Measurements from ENCODE around the gene OSER1. TPM values are rescaled to one million over a fixed set of nuclear protein-coding genes. Genes with fewer than 3 reads are reported as not detected.

Gene OSER1
- total RNA-seq, 1 donor from 2014 or later: 51.8 TPM

DNA sequence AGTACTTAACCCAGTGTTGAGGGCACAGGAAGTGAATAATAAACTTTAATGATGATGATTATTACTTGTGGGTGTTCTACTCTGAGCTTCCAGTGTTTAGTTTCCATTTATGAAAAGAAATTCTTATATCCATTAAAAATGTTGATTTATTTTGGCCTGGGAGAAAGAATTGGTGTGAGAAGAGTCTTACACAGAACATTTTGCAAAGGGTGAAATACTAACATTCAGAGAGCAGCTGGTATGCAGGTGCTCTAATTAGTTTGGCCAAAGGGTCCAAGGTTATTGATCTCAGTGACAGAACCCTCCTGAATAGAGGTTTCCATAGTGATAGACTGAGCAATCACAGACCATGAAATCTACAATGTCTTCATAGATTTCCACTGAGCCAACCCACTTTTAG lies 4.4 kb downstream of the OSER1 start:
- Mint-ChIP-seq H3K36me3 (peaks cover 8% of the 10 kb centered on the region), H3K27me3 (ENCODE audit: insufficient read depth, low read depth) (peaks cover 3% of the 10 kb centered on the region), H3K9me3 (no peaks in the 10 kb centered on the region), H3K4me1 (peaks cover 35% of the 10 kb centered on the region), H3K4me3 (no peak overlapping the region), H3K27ac (peak overlapping the region; percentile 75)
- no peak overlapping the region for H2AFZ ChIP-seq (replicated peaks)
- H3K79me2 ChIP-seq (ENCODE audit: low read depth): peaks cover 90% of the 10 kb centered on the region
- DNase-seq (ENCODE audit: low spot score): no peak
- H3K36me3 ChIP-seq: no peaks in the 10 kb centered on the region
- no peak overlapping the region for H3K9ac ChIP-seq
- peaks cover 13% of the 10 kb centered on the region for H3F3A ChIP-seq (ENCODE audit: low read depth)
- peaks cover 12% of the 10 kb centered on the region for H3K4me1 ChIP-seq
- no peak for TF ChIP-seq EZH2phosphoT487 (IDR thresholded peaks at IDR 0.05)
- TF ChIP-seq, protein P1, sequence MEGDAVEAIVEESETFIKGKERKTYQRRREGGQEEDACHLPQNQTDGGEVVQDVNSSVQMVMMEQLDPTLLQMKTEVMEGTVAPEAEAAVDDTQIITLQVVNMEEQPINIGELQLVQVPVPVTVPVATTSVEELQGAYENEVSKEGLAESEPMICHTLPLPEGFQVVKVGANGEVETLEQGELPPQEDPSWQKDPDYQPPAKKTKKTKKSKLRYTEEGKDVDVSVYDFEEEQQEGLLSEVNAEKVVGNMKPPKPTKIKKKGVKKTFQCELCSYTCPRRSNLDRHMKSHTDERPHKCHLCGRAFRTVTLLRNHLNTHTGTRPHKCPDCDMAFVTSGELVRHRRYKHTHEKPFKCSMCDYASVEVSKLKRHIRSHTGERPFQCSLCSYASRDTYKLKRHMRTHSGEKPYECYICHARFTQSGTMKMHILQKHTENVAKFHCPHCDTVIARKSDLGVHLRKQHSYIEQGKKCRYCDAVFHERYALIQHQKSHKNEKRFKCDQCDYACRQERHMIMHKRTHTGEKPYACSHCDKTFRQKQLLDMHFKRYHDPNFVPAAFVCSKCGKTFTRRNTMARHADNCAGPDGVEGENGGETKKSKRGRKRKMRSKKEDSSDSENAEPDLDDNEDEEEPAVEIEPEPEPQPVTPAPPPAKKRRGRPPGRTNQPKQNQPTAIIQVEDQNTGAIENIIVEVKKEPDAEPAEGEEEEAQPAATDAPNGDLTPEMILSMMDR (IDR thresholded peaks at IDR 0.05): no peak
- no peak overlapping the region for H3K4me3 ChIP-seq
- H3K9me3 ChIP-seq (ENCODE audit: low read depth): no peaks in the 10 kb centered on the region
- H3K4me2 ChIP-seq: no peak overlapping the region
- no peaks in the 10 kb centered on the region for H3K27me3 ChIP-seq
- H3K27ac ChIP-seq: no peak overlapping the region
- peaks cover 69% of the 10 kb centered on the region for H4K20me1 ChIP-seq (ENCODE audit: low read depth)

DNA sequence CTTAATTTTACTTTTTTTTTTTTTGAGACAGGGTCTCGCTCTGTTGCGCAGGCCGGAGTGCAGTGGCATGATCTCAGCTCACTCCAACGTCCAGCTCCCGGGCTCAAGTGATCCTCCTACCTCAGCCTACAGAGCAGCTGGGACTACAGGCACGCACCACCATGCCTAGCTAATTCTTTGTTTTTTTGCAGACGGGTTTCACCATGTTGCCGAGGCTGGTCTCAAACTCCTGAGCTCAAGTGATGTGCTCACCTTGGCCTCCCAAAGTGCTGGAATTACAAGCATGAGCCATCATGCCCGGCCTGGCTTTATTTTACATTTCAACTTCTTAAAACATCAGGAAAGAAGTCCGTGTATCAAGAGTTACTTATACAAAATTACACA lies 5.7 kb downstream of the OSER1 start:
- Mint-ChIP-seq H3K9me3 (no peaks in the 10 kb centered on the region), H3K4me1 (peaks cover 32% of the 10 kb centered on the region), H3K4me3 (no peak overlapping the region), H3K27me3 (ENCODE audit: insufficient read depth, low read depth) (no peaks in the 10 kb centered on the region), H3K36me3 (peaks cover 12% of the 10 kb centered on the region), H3K27ac (no peak overlapping the region)
- Histone ChIP-seq H3F3A (ENCODE audit: low read depth) (peaks cover 3% of the 10 kb centered on the region), H3K79me2 (ENCODE audit: low read depth) (peaks cover 91% of the 10 kb centered on the region), H3K4me1 (peaks cover 12% of the 10 kb centered on the region), H3K9ac (no peak overlapping the region), H3K4me2 (no peak overlapping the region), H3K27ac (no peak overlapping the region), H2AFZ (replicated peaks) (no peak overlapping the region), H3K9me3 (ENCODE audit: low read depth) (no peaks in the 10 kb centered on the region), H3K4me3 (no peak overlapping the region), H4K20me1 (ENCODE audit: low read depth) (peaks cover 73% of the 10 kb centered on the region), H3K36me3 (peaks cover 5% of the 10 kb centered on the region), H3K27me3 (no peaks in the 10 kb centered on the region)
- TF ChIP-seq EZH2 (IDR thresholded peaks at IDR 0.05) (no peak), EZH2phosphoT487 (IDR thresholded peaks at IDR 0.05) (no peak)
- TF ChIP-seq, protein P1 (IDR thresholded peaks at IDR 0.05): no peak
- no peak for DNase-seq (ENCODE audit: low spot score)

DNA sequence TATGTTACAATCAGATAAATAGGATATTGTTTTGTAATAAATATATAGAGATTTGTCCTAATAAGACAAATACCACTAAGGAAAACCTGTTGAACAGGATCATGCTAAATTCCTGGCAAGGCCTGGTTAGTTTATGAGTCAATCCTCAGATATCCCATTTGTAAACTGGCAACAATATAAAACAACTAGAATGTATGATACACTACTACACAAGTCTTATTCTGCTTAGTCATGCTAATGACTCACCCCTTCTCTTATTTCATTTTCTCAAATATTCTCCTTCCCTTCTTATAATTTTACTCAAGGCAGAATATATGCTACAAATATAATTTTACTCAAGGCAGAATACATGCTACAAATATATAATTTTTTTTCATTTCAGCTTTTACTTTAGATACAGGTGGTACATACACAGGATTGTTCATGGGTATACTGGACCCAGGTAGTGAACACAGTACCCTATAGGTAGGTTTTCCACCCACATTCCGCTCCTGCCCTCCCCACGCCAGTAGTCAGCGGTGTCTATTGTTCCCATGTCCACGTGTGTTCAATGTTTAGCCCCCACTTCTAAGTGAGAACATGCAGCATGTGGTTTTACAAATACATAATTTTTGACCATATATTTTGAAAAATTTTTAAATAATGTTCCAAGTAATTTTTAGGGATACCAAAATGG lies 6.3 kb downstream of the OSER1 start:
- Histone ChIP-seq H3K79me2 (ENCODE audit: low read depth) (peaks cover 86% of the 10 kb centered on the region), H3F3A (ENCODE audit: low read depth) (no peaks in the 10 kb centered on the region), H3K4me1 (peaks cover 12% of the 10 kb centered on the region), H2AFZ (replicated peaks) (no peak overlapping the region), H3K27me3 (no peaks in the 10 kb centered on the region), H3K9me3 (ENCODE audit: low read depth) (no peaks in the 10 kb centered on the region), H3K4me3 (no peak overlapping the region), H3K9ac (no peak overlapping the region), H3K4me2 (no peak overlapping the region), H3K27ac (no peak overlapping the region), H4K20me1 (ENCODE audit: low read depth) (peaks cover 73% of the 10 kb centered on the region), H3K36me3 (peaks cover 5% of the 10 kb centered on the region)
- no peaks in the 10 kb centered on the region for H3K9me3 Mint-ChIP-seq
- no peak overlapping the region for H3K27ac Mint-ChIP-seq
- no peak overlapping the region for H3K4me3 Mint-ChIP-seq
- peaks cover 27% of the 10 kb centered on the region for H3K4me1 Mint-ChIP-seq
- peaks cover 17% of the 10 kb centered on the region for H3K36me3 Mint-ChIP-seq
- no peak for DNase-seq (ENCODE audit: low spot score)
- no peak for TF ChIP-seq EZH2 (IDR thresholded peaks at IDR 0.05)
- TF ChIP-seq EZH2phosphoT487 (IDR thresholded peaks at IDR 0.05): no peak
- TF ChIP-seq, protein P1 (IDR thresholded peaks at IDR 0.05): no peak
- H3K27me3 Mint-ChIP-seq (ENCODE audit: insufficient read depth, low read depth): no peaks in the 10 kb centered on the region

All from neural progenitor cell (in vitro differentiated cells).